Neural crest cell (in vitro differentiated cells): Measurements from ENCODE around the gene ANKS1A. TPM values are rescaled to one million over a fixed set of nuclear protein-coding genes. Genes with fewer than 3 reads are reported as not detected.
"Not testable (repeated sequence)": the region's sequence is repeated elsewhere in the genome, so short reads cannot be mapped to it uniquely, and the experiment has no call there.

Experiments
- DNase-seq: peaks from one replicate; pipeline ENCODE4 v3.0.0; 2021; ENCODE audit warnings: low read depth, mixed read lengths, low spot score
- H3K27ac Mint-ChIP-seq: one replicate; pipeline ENCODE4 v1.8.0; 2021; ENCODE audit warnings: mild to moderate bottlenecking, mixed read lengths; ENCODE audit not compliant: unreplicated experiment
- H3K27me3 Mint-ChIP-seq: 2 replicates; pipeline ENCODE4 v1.8.0; 2021; ENCODE audit warnings: low read depth, mild to moderate bottlenecking, mixed read lengths
- H3K36me3 Mint-ChIP-seq: 2 replicates; pipeline ENCODE4 v1.8.0; 2021; ENCODE audit warnings: low read depth, mild to moderate bottlenecking, mixed read lengths
- H3K4me1 Mint-ChIP-seq: 2 replicates; pipeline ENCODE4 v1.8.0; 2021; ENCODE audit warnings: mixed read lengths
- H3K4me3 Mint-ChIP-seq: one replicate; pipeline ENCODE4 v1.8.0; 2021; ENCODE audit warnings: mild to moderate bottlenecking, mixed read lengths
- H3K9me3 Mint-ChIP-seq: 2 replicates; pipeline ENCODE4 v1.8.0; 2021; ENCODE audit warnings: mixed read lengths
- total RNA-seq: library from RNA; stranded (reverse); gene quantifications from 2 replicates; pipeline ENCODE4 v1.2.1, GENCODE V29; 2021
- TF ChIP-seq, protein P1 (sequence below): fragments of 200-600 bp; sonication (generic); conservative IDR thresholded peaks from 2 replicates; pipeline ENCODE4 v1.5.0; 2021; ENCODE audit warnings: antibody characterized with exemption, mild to moderate bottlenecking

The ANKS1A gene
- total RNA-seq, 1 donor from 2014 or later, result 33.2 TPM

DNA sequence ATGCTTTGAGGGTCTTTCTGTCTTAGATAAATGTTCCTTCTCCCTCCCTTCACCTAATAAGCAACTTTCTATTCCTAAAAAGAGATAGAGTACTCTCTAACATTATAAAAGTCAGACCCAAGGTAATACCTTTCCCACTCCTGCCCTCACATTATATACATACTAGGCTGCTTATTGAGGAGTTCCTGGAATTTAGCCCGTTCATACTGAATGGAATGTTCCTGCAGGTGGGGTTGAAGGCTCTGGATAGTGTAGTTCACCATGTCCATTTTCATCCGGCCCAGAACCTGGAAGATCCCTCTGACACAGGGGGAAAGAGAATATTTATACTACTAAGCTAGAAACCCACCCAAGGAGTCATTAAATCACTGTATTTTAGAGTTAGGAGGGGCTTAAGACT lies 231.7 kb downstream of the ANKS1A start:
- no peaks in the 10 kb centered on the region for H3K36me3 Mint-ChIP-seq
- H3K27ac Mint-ChIP-seq, result no peak overlapping the region
- H3K4me1 Mint-ChIP-seq, result no peaks in the 10 kb centered on the region
- no peak overlapping the region for H3K4me3 Mint-ChIP-seq
- TF ChIP-seq, protein P1, sequence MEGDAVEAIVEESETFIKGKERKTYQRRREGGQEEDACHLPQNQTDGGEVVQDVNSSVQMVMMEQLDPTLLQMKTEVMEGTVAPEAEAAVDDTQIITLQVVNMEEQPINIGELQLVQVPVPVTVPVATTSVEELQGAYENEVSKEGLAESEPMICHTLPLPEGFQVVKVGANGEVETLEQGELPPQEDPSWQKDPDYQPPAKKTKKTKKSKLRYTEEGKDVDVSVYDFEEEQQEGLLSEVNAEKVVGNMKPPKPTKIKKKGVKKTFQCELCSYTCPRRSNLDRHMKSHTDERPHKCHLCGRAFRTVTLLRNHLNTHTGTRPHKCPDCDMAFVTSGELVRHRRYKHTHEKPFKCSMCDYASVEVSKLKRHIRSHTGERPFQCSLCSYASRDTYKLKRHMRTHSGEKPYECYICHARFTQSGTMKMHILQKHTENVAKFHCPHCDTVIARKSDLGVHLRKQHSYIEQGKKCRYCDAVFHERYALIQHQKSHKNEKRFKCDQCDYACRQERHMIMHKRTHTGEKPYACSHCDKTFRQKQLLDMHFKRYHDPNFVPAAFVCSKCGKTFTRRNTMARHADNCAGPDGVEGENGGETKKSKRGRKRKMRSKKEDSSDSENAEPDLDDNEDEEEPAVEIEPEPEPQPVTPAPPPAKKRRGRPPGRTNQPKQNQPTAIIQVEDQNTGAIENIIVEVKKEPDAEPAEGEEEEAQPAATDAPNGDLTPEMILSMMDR, result no peak
- no peak for DNase-seq
- no peaks in the 10 kb centered on the region for H3K27me3 Mint-ChIP-seq
- peaks cover 5% of the 10 kb centered on the region for H3K9me3 Mint-ChIP-seq

DNA sequence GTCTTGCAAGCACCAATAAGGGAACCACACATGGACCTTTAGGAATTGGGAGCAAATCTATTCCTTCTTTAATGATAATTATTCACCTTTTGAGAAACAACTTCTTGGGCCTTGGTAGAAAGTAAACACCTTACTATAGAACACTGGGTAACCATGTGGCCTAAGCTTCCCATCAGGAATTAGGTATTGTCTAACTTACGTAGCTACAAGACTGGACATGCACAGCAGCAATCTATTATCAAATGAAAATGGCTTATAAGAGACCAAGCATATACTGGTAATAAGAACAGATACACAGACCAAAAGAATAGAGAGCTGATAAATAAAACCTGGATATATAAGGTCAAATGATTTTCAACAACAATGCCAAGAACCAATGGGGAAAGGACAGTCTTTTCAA lies 235.3 kb downstream of the ANKS1A start:
- no peaks in the 10 kb centered on the region for H3K27me3 Mint-ChIP-seq
- no peak for DNase-seq
- H3K4me1 Mint-ChIP-seq, result no peaks in the 10 kb centered on the region
- H3K9me3 Mint-ChIP-seq, result peaks cover 5% of the 10 kb centered on the region
- no peak overlapping the region for H3K4me3 Mint-ChIP-seq
- H3K36me3 Mint-ChIP-seq, result no peaks in the 10 kb centered on the region
- TF ChIP-seq, protein P1, result no peak
- no peak overlapping the region for H3K27ac Mint-ChIP-seq

DNA sequence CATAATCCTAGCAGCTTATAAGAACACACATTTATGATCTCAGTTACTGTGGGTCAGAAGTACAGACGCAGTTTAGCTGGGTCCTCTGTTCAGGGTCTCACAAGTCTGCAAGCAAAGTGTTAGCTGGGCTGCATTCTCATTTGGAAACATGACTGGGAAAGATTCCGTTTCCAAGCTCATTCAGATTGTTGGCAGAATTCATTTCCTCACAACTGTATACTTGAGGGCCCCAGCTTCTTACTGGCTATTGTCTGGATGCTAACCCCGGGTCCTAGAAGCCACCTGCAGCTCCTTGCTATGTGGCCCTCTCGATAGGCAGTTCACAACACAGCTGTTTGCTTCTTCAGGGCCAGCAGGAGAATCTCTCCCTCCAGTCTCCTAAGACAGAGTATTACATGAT lies 239.0 kb downstream of the ANKS1A start:
- Mint-ChIP-seq H3K27ac (no peak overlapping the region), H3K9me3 (no peaks in the 10 kb centered on the region), H3K36me3 (no peaks in the 10 kb centered on the region), H3K4me3 (no peak overlapping the region), H3K27me3 (no peaks in the 10 kb centered on the region), H3K4me1 (no peaks in the 10 kb centered on the region)
- no peak for DNase-seq
- TF ChIP-seq, protein P1, result no peak

DNA sequence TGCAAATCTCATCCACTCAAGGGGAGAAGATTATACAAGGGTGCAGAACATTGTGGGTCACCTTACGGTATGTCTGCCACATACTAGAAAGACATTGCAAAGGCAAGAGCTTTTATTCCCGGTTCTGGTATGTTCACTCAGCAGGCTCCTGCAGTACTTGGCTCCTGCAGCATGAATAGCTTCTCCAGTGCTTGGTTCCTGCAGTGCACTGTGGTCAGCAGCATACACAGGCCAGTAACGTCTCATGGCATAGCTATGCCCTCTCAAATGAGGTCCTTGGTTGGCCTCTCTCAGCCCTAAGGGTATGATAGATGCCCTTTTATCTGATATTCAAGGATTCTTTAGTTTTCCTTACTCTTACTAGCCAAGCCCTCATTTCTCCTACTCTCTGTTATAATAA lies 239.4 kb downstream of the ANKS1A start:
- Mint-ChIP-seq H3K4me3 (no peak overlapping the region), H3K4me1 (no peaks in the 10 kb centered on the region), H3K9me3 (no peaks in the 10 kb centered on the region), H3K36me3 (no peaks in the 10 kb centered on the region), H3K27ac (no peak overlapping the region), H3K27me3 (no peaks in the 10 kb centered on the region)
- TF ChIP-seq, protein P1, result no peak
- no peak for DNase-seq

DNA sequence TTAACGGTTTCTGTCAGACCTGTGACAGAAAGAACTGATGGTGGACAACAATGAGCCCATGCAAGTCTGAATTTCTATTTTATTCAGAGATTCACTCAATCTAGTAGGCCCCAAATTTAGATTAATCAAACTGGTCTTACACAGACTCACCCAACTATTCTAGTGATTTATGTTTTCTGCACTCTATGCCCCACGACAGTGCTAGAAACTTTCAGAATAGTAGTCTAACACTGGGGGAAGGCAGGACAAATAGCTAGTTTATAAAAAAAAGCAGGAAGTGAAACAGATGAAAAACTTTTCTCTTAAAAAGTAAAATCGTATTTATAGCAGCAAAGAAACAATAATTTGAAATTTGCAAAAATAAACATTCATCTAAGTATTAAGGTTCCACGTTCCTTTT lies 247.1 kb downstream of the ANKS1A start:
- Mint-ChIP-seq H3K4me3 (no peak overlapping the region), H3K27me3 (no peaks in the 10 kb centered on the region), H3K4me1 (peaks cover 8% of the 10 kb centered on the region), H3K9me3 (no peaks in the 10 kb centered on the region), H3K36me3 (no peaks in the 10 kb centered on the region), H3K27ac (no peak overlapping the region)
- no peak for DNase-seq
- TF ChIP-seq, protein P1, result no peak

DNA sequence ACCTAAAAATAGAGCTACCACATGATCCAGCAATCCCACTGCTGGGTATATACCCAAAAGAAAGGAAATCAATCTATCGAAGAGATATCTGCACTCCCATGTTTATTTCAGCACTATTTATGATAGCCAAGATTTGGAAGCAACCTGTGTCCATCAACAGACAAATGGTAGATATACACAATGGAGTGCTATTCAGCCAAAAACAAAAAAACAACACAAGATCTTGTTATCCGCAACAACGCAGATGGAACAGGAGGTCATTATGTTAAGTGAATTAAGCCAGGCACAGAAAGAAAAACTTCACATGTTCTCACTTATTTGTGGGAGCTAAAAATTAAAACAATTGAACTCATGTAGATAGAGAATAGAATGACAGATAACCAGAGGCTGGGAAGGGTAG lies 249.1 kb downstream of the ANKS1A start:
- not testable (repeated sequence) for H3K9me3 Mint-ChIP-seq, H3K4me3 Mint-ChIP-seq, H3K27me3 Mint-ChIP-seq, H3K4me1 Mint-ChIP-seq, DNase-seq, H3K36me3 Mint-ChIP-seq, H3K27ac Mint-ChIP-seq
